AG08396 (cell line): ENCODE data around the gene MCC.
A peak's percentile ranks its signal among the peaks of the same experiment; 100 is the strongest.
"Not testable (repeated sequence)": the region's sequence is repeated elsewhere in the genome, so short reads cannot be mapped to it uniquely, and the experiment has no call there.

Experiments
- DNase-seq: peaks from one replicate; pipeline ENCODE4 v3.0.0; 2012; ENCODE audit warnings: low spot score, mixed read lengths

The MCC gene

DNA sequence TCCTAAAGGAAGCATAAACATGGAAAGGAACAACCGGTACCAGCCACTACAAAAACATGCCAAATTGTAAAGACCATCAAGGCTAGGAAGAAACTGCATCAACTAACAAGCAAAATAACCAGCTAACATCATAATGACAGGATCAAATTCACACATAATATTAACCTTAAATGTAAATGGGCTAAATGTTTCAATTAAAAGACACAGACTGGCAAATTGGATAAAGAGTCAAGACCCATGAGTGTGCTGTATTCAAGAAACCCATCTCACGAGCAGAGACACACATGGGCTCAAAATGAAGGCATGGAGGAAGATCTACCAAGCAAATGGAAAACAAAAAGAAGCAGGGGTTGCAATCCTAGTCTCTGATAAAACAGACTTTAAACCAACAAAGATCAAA, 411.6 kb downstream of the MCC start:
- not testable (repeated sequence) for DNase-seq

DNA sequence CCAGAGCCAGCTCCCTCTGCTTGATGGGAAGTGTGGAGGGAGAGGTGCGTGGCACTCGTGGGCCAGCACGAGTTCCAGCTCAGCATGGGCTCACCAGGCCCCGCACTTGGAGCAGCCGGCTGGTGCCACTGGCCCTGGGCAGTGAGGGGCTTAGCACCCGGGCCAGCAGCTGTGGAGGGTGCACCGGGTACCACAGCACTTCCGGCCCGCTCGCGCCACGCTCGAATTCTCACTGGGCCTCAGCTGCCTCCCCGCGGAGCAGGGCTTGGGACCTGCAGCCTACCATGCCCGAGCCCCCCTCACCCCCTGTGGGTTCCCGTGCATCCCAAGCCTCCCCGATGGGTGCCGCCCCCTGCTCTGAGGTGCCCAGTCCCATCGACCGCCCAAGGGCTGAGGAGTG, 413.2 kb downstream of the MCC start:
- DNase-seq: no peak

DNA sequence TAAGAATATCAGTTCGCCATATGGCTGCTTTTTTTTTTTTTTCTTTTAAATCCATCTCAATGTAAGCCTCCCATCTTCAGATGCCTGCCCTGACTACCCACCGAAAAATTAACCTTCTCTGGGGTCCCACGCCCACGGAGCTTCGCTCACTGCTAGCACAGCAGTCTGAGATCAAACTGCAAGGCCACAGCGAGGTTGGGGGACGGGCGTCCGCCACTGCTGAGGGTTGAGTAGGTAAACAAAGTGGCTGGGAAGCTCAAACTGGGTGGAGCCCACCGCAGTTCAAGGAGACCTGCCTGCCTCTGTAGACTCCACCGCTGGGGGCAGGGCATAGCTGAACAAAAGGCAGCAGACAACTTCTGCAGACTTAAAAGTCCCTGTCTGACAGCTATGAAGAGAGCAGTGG, 414.6 kb downstream of the MCC start:
- DNase-seq: not testable (repeated sequence)

DNA sequence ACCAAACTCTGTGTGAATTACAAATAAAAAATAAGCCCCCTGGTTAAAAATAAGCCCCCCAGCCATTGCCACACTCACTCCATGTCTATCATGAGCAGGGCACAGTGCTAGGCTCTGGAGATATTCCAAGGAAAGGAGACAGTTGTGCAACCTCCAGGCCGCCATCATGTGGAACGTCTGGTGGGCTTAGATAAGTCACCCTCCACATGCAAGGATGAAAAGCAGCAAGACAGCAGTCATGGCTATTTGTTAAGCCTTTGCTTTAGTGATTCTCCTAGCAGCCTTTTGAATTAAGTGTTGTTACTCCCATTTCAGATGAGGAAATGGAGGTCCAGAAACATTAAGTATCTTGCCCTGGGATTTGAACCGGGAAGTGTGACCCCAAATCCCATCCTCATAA, 416.9 kb downstream of the MCC start:
- no peak for DNase-seq

DNA sequence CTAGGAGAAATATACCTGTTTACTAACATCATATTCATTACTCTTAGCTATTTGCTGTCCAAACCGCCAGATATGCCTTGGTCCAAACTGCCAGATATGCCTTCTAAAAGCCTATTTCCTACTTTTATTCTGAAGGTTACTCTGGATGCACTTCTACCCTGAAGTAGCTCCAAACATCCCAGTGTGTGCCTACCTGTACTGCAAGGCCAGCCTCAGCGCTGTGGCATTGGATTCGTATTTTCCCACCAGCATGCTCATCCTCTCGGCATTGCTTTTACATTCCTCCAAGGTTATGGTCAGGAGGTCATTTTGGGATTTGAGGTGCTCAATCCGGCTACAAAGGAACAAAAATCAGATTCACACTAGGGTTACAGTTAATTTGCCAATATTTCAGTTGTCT, 417.4 kb downstream of the MCC start:
- DNase-seq: no peak

GRCh38 chr5:113068559-113068958, 419.7 kb downstream of the MCC start:
- no peak for DNase-seq

DNA sequence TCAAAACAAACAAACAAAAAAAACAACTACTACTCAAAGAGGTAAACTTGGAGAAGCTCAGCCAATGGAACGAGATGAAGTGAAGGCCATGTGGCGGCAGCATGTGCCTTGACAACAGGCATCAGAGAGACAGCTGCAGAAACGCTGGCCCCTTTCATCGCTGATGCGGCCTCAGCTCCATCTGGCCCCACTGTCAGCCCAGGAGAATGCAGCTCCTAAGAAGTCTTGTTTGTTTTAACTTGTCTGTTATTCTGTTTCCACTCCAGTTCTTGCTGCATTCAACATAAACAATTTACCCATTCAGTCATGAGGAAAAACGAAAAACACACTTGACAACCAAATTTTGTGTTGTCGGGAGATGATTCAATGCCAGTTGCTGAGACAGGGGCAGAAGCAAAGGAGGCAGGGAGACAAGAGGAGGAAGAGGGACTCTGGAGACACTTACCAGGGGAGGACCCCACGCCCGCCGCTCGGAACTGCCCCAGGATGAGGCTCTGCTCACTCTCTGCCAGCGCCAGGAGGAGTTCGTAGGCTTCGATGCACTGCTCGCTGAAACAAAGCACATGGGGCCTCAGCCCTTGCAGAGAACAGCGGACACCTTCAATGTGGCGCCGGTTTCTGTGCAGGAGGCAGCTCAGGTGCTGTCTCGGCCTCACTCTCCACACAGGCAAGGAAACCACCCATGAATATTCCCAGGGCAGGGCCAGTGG, 420.5 kb downstream of the MCC start:
- peak; percentile 82 for DNase-seq

GRCh38 chr5:113065626-113066025, 422.6 kb downstream of the MCC start:
- DNase-seq: no peak

GRCh38 chr5:113064806-113065205, 423.4 kb downstream of the MCC start:
- no peak for DNase-seq

GRCh38 chr5:113063927-113064326, 424.3 kb downstream of the MCC start:
- no peak for DNase-seq

GRCh38 chr5:113062869-113063508, 425.3 kb downstream of the MCC start:
- no peak for DNase-seq

GRCh38 chr5:113061846-113062780, 426.1 kb downstream of the MCC start:
- DNase-seq: peak; percentile 59

DNA sequence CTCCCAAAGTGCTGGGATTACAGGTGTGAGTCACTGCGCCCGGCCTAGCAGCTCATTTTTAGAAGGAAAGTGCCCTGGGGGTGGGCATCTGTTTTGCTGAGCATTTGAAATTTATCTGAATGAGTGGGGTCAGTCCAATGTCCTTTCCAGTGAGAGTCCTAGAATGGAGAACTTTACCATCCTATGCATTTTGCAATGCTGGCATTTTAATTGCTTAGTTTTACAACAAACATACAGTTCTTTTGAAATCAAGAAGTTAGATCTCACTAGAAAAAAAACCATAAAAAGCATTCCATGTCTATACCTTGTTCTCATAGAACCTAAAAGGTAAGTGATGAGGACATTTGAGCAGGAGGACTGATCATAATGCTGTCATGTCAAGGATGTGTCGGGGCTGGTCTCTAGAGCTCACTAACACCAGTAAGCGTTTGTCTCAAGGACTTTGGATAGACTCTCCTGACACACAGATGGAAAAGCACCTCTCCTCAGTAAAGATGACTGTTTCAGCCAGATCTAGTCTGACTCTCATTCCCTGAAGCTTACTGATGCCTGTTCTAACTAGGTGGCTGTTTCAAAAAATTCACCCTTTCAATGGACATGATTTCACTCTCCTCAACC, 427.7 kb downstream of the MCC start:
- no peak for DNase-seq

DNA sequence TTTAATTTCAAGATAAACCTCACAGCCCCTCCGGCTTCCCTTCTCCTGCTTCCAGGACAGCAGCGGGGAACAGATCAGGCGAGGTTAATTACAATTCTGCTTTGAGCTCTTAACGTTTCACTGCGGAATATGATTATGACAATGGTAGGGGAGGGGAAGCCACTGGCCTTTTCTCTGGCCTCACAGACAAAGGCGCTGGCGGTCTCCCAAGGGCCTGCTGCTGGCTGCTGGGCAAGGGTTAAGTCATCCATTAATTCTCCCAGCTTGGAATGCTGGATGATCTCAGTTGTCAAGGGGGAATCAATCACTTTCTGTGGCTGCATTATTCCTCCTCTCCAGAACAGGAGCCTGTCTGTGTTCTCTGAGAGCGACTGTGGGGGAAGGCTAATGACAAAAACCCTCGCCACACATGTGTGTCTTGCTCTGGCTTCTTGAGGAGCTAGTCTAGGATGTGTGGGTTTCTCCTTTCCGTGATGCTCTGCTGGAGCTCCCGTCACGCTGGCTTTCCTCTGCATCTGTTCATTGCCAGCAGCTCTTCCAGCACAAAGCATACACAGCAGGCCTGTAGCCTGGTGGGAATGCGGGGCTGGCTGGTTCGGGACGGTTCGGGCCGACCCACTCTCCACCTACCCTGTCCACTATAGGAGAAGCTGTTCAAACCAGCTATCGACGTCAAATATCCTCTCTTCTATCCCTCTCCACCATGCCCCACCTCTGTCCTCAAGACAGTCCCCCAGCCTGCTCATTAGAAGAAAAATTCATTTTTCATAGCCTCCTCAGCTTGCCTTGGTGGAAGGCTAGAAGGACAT, 428.8 kb downstream of the MCC start:
- DNase-seq: peak; percentile 22

GRCh38 chr5:113058706-113059226, 429.5 kb downstream of the MCC start:
- no peak for DNase-seq

GRCh38 chr5:113058269-113058668, 430.0 kb downstream of the MCC start:
- DNase-seq: no peak

- no peak for DNase-seq
Observed at GRCh38 chr5:113057557-113057984, 430.7 kb downstream of the MCC start.

DNA sequence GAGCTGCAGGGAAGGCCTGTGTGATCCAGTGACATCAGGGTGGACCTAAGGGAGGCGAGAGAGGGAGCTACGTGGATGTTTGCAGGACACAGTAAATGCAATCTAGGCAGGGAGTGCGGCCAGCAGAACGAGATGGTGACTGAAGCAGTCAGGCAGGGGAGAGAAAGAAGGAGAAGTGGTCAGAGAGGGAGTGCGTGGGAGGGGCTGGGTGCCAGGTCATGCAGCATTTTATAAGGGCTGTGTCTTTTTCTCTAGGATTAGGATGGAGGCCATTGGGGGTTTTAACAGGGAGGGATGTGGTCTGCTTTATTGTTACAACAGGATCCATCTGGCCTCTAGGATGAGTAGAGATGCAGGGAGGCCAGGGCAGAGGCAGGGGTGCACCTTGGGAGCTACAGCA, 431.3 kb downstream of the MCC start:
- no peak for DNase-seq

DNA sequence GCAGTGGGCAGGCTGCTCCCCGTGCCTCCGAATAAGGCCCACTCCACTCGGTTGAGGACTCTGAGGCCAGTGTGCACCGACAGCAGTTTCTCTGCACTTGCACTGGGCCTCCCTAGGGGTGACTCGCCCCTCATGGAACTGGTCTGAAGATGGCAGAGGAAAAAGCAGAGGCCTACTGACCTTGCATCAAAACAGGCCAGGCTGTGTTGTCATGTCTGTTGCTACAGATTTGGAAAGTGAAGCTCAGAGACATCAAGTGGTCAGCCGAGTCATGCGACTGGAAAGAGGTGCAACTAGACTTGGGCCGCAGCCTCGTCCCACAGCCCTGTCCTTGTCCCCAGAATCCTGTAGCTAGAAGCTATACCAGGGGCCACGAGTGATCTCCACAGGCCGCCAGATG, 433.4 kb downstream of the MCC start:
- no peak for DNase-seq

DNA sequence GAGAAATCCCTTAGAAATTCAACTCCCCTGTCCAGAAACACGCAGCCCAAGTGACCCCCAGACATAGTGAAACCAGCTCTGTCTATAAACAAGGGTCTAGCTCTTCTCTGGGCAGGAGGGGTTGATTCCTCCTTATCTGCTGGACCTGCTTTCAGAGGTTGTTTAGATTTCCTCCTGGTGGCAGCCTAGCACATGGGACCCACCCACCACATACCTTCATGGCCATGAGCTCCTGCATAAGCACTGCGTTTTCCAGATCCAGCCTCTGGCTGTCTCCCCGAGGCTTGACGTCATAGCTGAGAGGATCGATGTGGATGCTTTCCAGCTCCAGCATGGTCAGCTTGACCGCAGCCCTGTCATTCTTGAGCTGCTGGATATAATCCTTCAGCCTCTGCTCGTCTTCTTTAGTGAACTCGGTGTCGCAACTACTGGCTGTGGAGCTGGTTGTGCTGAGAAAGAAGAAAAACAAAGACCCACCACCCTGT, 434.7 kb downstream of the MCC start:
- DNase-seq: peak; percentile 47
